Cortex of kidney (tissue), 1 donor: ENCODE measurements around the gene ZFAND5.

Experiments
- DNase-seq: peaks from one replicate; lab custom pipeline; 2025; lab: John Stamatoyannopoulos, UW

ZFAND5 gene

GRCh38 chr9:72322678-72323077, 42.3 kb downstream of the ZFAND5 start:
- DNase-seq, result no peak

- DNase-seq, result no peak
Measured at GRCh38 chr9:72322259-72322658, 42.7 kb downstream of the ZFAND5 start.

- no peak for DNase-seq
Measured at GRCh38 chr9:72315510-72316311, 49.3 kb downstream of the ZFAND5 start.

GRCh38 chr9:72315089-72315509, 49.9 kb downstream of the ZFAND5 start:
- no peak for DNase-seq

- DNase-seq, result no peak
Measured at GRCh38 chr9:72313507-72313906, 51.5 kb downstream of the ZFAND5 start.

- no peak for DNase-seq
Measured at GRCh38 chr9:72312386-72312987, 52.5 kb downstream of the ZFAND5 start.

GRCh38 chr9:72309364-72310133, 55.5 kb downstream of the ZFAND5 start:
- DNase-seq, result no peak

- no peak for DNase-seq
Measured at GRCh38 chr9:72306761-72307160, 58.2 kb downstream of the ZFAND5 start.

- DNase-seq, result no peak
Measured at GRCh38 chr9:72305707-72306106, 59.3 kb downstream of the ZFAND5 start.

- DNase-seq, result peak; percentile 6
Measured at GRCh38 chr9:72305102-72305546, 59.9 kb downstream of the ZFAND5 start.

GRCh38 chr9:72304538-72304937, 60.5 kb downstream of the ZFAND5 start:
- DNase-seq, result no peak
